C4-2B (cell line): ENCODE measurements around the gene ENPP7.

ENCODE experiments used
- H3K27ac ChIP-seq: fragments of 450-650 bp; 2 replicates; pipeline ENCODE4 v1.5.1; 2017
- CTCF ChIP-seq: fragments of 450-650 bp; conservative IDR thresholded peaks from 2 replicates; pipeline ENCODE4 v1.5.1; 2017; ENCODE audit warnings: mild to moderate bottlenecking
- ZFX ChIP-seq: fragments of 450-650 bp; IDR thresholded peaks from 2 replicates; pipeline ENCODE4 v1.6.1; 2017

ENPP7 gene

GRCh38 chr17:79705674-79706073 is 25.1 kb upstream of the ENPP7 start:
- H3K27ac ChIP-seq, result no peak overlapping the region
- TF ChIP-seq ZFX, result no peak
- TF ChIP-seq CTCF, result no peak

- H3K27ac ChIP-seq, result no peak overlapping the region
- TF ChIP-seq ZFX (no peak), CTCF (no peak)
These were observed 23.6 kb upstream of the ENPP7 start for GRCh38 chr17:79706931-79707850.

DNA sequence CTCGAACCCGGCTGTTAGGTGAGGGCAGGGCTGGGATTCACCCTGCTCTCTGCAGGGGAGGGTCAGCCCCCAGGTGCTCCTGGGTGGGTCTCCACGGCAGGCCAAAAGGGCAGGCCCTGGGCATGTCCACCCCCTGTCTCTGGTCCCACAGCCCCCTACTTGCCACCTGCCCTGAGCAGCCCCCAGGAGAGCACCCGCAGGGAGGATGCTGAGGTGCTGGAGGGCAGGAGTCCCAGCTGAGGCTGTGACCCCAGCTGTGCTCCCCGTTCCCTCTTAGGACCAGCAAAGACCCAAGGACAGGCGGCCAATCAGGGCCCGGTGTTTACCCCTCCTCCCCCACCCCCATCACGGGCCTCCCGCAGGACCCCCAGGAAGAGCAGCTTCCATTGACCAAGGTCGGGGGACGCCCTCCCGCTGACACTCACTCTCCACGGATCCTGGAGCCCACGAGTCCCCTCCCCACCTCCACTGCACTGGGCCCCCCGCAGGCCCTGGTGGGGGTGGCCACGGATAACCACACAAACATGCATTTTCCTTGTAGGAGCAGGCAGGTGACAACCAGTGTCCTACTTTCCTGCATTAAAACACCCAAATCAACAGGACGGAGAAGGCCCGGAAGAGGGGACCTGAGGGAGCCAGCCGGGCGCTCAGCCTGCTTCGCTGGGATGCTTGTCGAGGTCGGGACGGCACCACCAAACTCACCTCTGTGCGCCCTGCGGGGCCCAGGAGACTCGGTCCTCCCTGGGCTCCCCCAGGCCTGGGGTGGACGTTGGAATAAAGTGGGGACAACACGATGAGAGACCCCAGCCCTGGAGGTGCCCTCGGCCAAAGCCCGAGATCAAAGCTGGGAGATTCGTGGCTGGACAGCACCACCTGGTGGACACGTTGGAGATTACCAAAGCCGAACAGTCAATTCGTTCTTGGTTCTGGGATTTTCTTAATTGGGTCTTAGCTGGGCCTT is 22.5 kb upstream of the ENPP7 start:
- TF ChIP-seq CTCF (peak; percentile 81), ZFX (no peak)
- no peak overlapping the region for H3K27ac ChIP-seq

DNA sequence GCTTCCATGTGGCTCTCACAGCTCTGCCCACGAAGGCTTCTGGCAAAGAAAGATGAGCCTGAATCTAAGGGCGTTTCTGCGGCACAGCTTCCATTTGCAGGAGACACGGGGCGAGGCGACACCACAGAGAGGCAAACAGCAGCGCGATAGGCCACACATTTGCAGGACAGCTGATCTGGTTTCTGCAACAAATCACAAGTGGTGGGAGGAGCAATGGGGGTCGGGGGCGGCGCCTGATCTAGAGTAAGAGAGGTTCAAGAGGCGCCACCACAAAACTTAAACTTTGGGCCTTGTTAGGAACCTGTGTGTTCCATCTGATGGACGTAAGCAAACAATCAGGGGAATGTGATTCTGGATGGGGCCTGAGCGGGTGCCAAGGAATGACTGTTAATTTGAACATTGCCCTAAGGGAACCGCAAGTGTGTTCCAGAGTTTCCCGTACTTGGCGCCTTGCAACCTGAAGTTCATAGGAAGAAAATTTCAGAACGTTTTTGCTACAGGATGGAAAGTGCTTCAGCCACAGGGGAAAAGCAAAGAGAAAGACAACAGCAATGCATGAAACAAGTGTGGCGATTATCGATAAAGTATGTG is 18.9 kb upstream of the ENPP7 start:
- no peak for TF ChIP-seq CTCF
- no peak for TF ChIP-seq ZFX
- H3K27ac ChIP-seq, result no peak overlapping the region

DNA sequence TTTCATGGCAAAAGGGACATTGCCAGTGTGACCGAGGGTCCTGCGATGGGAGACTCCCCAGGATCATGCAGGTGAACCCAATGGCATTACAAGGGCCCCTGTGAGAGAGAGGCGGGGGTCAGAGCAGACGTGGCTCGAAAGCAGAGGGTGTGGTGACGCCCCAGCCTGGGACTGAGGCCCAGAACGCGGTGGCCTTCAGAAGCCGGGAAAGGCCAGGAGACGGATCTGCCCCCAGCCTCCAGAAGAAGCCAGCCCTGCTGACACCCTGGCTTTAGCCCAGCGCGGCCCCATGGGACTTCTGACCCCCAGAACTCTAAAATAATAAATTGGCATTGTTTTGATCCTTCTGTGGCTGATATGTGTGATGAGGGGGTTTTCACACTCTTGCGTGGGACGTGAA is 17.4 kb upstream of the ENPP7 start:
- no peak for TF ChIP-seq CTCF
- H3K27ac ChIP-seq, result no peak overlapping the region

DNA sequence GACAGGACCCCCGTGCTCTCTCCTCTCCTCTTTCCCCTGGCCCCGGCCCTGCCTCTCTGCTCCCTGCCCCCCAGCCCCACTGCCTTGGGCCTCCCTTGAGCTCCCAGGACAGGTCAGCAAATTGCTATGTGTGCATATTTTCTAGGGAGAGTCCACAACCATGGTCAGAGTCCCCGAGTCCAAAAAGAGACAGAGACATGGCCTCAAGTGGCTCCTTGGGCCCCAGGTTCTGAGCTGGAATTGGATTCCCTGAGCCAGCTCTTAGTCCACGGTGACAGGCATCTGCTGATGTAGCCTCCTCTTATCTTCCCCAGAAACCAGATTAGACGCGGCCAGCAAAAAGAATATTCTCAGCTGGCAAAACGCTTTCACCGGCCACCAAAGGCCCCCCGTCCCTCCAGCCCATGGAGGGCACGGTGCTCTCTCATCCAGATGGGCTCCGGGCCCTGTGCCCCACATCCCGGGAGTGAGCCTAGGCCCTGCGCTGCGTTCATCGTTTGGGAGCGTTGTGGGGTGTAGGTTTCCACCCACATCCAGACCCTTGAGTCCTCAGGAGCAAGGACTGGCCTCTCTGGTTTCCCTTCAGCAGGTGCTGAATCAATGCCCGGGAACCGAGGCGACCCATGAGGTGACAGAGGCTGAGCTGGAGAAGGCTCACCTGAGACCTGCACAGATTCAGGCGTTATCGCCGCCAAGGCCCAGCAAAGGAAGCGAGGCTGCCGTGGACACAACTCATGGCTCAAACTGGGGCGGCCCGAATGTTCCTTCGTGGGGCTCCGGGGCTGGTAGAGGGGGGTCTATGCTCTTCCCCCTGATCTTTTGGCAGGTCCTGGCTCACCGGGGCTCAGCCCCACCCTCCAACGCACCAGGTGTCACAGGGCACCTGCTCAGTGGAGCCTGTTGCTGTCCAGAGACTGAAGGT is 16.3 kb upstream of the ENPP7 start:
- H3K27ac ChIP-seq, result no peak overlapping the region
- TF ChIP-seq ZFX (no peak), CTCF (no peak)
